ENCODE measurements around the gene ANKRD55.

GRCh38 chr5:56262279-56262678, 29.1 kb upstream of the ANKRD55 start:
- TF ChIP-seq POLR2A (IDR thresholded peaks at IDR 0.05), result no peak
- TF ChIP-seq CTCF (IDR thresholded peaks at IDR 0.05 in 8 of 11, conservative IDR thresholded peaks at IDR 0.05 in 3 of 11), result no peak
- no peak for TF ChIP-seq POLR2AphosphoS5 (IDR thresholded peaks at IDR 0.05)
